ENCODE measurements around the gene RAPGEF2. TPM values are rescaled to one million over a fixed set of nuclear protein-coding genes. Genes with fewer than 3 reads are reported as not detected.
"Not testable (repeated sequence)": the region's sequence is repeated elsewhere in the genome, so short reads cannot be mapped to it uniquely, and the experiment has no call there.

Gene RAPGEF2
- polyA plus RNA-seq, 4 donors = 38.7 to 52.5 (median 46.9) TPM

- DNase-seq (ENCODE audit: low read depth in 4 of 4, low spot score in 3 of 4) = peak; percentile 36 to 68 (median 58)
These were observed 125.1 kb downstream of the RAPGEF2 start for GRCh38 chr4:159227984-159228383.

- no peak for DNase-seq (ENCODE audit: low read depth in 4 of 4, low spot score in 3 of 4)
These were observed 126.3 kb downstream of the RAPGEF2 start for GRCh38 chr4:159229164-159229563.

- no peak for DNase-seq (ENCODE audit: low read depth in 4 of 4, low spot score in 3 of 4)
These were observed 129.7 kb downstream of the RAPGEF2 start for GRCh38 chr4:159232465-159233106.

GRCh38 chr4:159235779-159236368, 133.0 kb downstream of the RAPGEF2 start:
- DNase-seq (ENCODE audit: low read depth in 4 of 4, low spot score in 3 of 4) = no peak

GRCh38 chr4:159237975-159238374, 135.1 kb downstream of the RAPGEF2 start:
- DNase-seq (ENCODE audit: low read depth in 4 of 4, low spot score in 3 of 4) = no peak

- no peak for DNase-seq (ENCODE audit: low read depth in 4 of 4, low spot score in 3 of 4)
These were observed 135.8 kb downstream of the RAPGEF2 start for GRCh38 chr4:159238631-159239030.

GRCh38 chr4:159239629-159240028, 136.8 kb downstream of the RAPGEF2 start:
- DNase-seq (ENCODE audit: low read depth in 4 of 4, low spot score in 3 of 4) = no peak

GRCh38 chr4:159240046-159240445, 137.2 kb downstream of the RAPGEF2 start:
- DNase-seq (ENCODE audit: low read depth in 4 of 4, low spot score in 3 of 4) = no peak

- DNase-seq (ENCODE audit: low read depth in 4 of 4, low spot score in 3 of 4) = no peak
These were observed 137.8 kb downstream of the RAPGEF2 start for GRCh38 chr4:159240687-159241086.

GRCh38 chr4:159242427-159242826, 139.5 kb downstream of the RAPGEF2 start:
- DNase-seq (ENCODE audit: low read depth in 4 of 4, low spot score in 3 of 4) = no peak

GRCh38 chr4:159248384-159249178, 145.7 kb downstream of the RAPGEF2 start:
- no peak for DNase-seq (ENCODE audit: low read depth in 4 of 4, low spot score in 3 of 4)

GRCh38 chr4:159250751-159251325, 148.0 kb downstream of the RAPGEF2 start:
- DNase-seq (ENCODE audit: low read depth in 4 of 4, low spot score in 3 of 4) = no peak

GRCh38 chr4:159251580-159251979, 148.7 kb downstream of the RAPGEF2 start:
- not testable (repeated sequence) for DNase-seq (ENCODE audit: low read depth in 4 of 4, low spot score in 3 of 4)

- DNase-seq (ENCODE audit: low read depth in 4 of 4, low spot score in 3 of 4) = no peak
These were observed 149.6 kb downstream of the RAPGEF2 start for GRCh38 chr4:159252491-159252890.

GRCh38 chr4:159256037-159256436, 153.2 kb downstream of the RAPGEF2 start:
- no peak for DNase-seq (ENCODE audit: low read depth in 4 of 4, low spot score in 3 of 4)

- no peak for DNase-seq (ENCODE audit: low read depth in 4 of 4, low spot score in 3 of 4)
These were observed 156.1 kb downstream of the RAPGEF2 start for GRCh38 chr4:159258889-159259560.

GRCh38 chr4:159264057-159264456, 161.2 kb downstream of the RAPGEF2 start:
- no peak for DNase-seq (ENCODE audit: low read depth in 4 of 4, low spot score in 3 of 4)

- DNase-seq (ENCODE audit: low read depth in 4 of 4, low spot score in 3 of 4) = no peak
These were observed 164.3 kb downstream of the RAPGEF2 start for GRCh38 chr4:159266981-159267868.

GRCh38 chr4:159267869-159268285, 165.0 kb downstream of the RAPGEF2 start:
- no peak for DNase-seq (ENCODE audit: low read depth in 4 of 4, low spot score in 3 of 4)

- no peak for DNase-seq (ENCODE audit: low read depth in 4 of 4, low spot score in 3 of 4)
These were observed 165.7 kb downstream of the RAPGEF2 start for GRCh38 chr4:159268607-159269006.
